ENCODE data around the gene NRXN3. TPM values are rescaled to one million over a fixed set of nuclear protein-coding genes. Genes with fewer than 3 reads are reported as not detected.
"Not testable (repeated sequence)": the region's sequence is repeated elsewhere in the genome, so short reads cannot be mapped to it uniquely, and the experiment has no call there.

NRXN3 gene
- total RNA-seq, 1 experiment from 2014 or later, result not detected

- no peaks in the 10 kb centered on the region for H3K36me3 ChIP-seq (ENCODE audit: low read depth)
- no peak overlapping the region for H3K27ac ChIP-seq
- no peak overlapping the region for H2AFZ ChIP-seq
- H3K9me3 ChIP-seq (ENCODE audit: insufficient read depth, low read depth), result no peaks in the 10 kb centered on the region
- H3F3A ChIP-seq (ENCODE audit: insufficient read depth, low read depth), result no peaks in the 10 kb centered on the region
- no peaks in the 10 kb centered on the region for H3K9me2 ChIP-seq (ENCODE audit: insufficient read depth)
- H3K4me3 ChIP-seq, result no peak overlapping the region
- no TSS peak for BruUV-seq (replicated peaks)
- ChIA-PET POLR2A (ENCODE audit: unreplicated experiment) (interaction anchor here (0.6 kb wide), 1 partner anchor 283 kb away, joined by 4 read pairs; no protein-coding TSS in a partner anchor), CTCF (no interaction called here)
- no peak overlapping the region for H3K4me2 ChIP-seq
- intact Hi-C loops (cut with micrococcal nuclease; ENCODE audit: unreplicated experiment), result no loop called here
- no peaks in the 10 kb centered on the region for H3K4me1 ChIP-seq (replicated peaks; ENCODE audit: insufficient read depth)
- H3K79me2 ChIP-seq (ENCODE audit: low read depth), result no peaks in the 10 kb centered on the region
- H4K20me1 ChIP-seq (ENCODE audit: insufficient read depth), result no peaks in the 10 kb centered on the region
- H3K27me3 ChIP-seq (ENCODE audit: insufficient read depth, low read depth), result no peaks in the 10 kb centered on the region
- DNase-seq, result no peak
- TF ChIP-seq, protein P1, sequence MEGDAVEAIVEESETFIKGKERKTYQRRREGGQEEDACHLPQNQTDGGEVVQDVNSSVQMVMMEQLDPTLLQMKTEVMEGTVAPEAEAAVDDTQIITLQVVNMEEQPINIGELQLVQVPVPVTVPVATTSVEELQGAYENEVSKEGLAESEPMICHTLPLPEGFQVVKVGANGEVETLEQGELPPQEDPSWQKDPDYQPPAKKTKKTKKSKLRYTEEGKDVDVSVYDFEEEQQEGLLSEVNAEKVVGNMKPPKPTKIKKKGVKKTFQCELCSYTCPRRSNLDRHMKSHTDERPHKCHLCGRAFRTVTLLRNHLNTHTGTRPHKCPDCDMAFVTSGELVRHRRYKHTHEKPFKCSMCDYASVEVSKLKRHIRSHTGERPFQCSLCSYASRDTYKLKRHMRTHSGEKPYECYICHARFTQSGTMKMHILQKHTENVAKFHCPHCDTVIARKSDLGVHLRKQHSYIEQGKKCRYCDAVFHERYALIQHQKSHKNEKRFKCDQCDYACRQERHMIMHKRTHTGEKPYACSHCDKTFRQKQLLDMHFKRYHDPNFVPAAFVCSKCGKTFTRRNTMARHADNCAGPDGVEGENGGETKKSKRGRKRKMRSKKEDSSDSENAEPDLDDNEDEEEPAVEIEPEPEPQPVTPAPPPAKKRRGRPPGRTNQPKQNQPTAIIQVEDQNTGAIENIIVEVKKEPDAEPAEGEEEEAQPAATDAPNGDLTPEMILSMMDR (conservative IDR thresholded peaks at IDR 0.05), result no peak
- no peak for TF ChIP-seq EZH2 (IDR thresholded peaks at IDR 0.05; ENCODE audit: low read depth)
These were observed 255.6 kb downstream of the NRXN3 start for GRCh38 chr14:78425782-78426181.

GRCh38 chr14:78432046-78432445 is 261.9 kb downstream of the NRXN3 start:
- Histone ChIP-seq H3K4me2 (no peak overlapping the region), H3K4me3 (no peak overlapping the region), H3K36me3 (ENCODE audit: low read depth) (no peaks in the 10 kb centered on the region), H3K4me1 (replicated peaks; ENCODE audit: insufficient read depth) (no peaks in the 10 kb centered on the region), H2AFZ (no peak overlapping the region), H3K79me2 (ENCODE audit: low read depth) (no peaks in the 10 kb centered on the region), H4K20me1 (ENCODE audit: insufficient read depth) (no peaks in the 10 kb centered on the region), H3K9me3 (ENCODE audit: insufficient read depth, low read depth) (no peaks in the 10 kb centered on the region), H3K27me3 (ENCODE audit: insufficient read depth, low read depth) (no peaks in the 10 kb centered on the region), H3K27ac (no peak overlapping the region), H3K9me2 (ENCODE audit: insufficient read depth) (no peaks in the 10 kb centered on the region), H3F3A (ENCODE audit: insufficient read depth, low read depth) (no peaks in the 10 kb centered on the region)
- DNase-seq, result no peak
- no peak for TF ChIP-seq EZH2 (IDR thresholded peaks at IDR 0.05; ENCODE audit: low read depth)
- TF ChIP-seq, protein P1 (conservative IDR thresholded peaks at IDR 0.05), result no peak
- CTCF ChIA-PET, result no interaction called here
- intact Hi-C loops (cut with micrococcal nuclease; ENCODE audit: unreplicated experiment), result no loop called here
- POLR2A ChIA-PET (ENCODE audit: unreplicated experiment), result no interaction called here
- BruUV-seq (replicated peaks), result no TSS peak

- H3K4me2 ChIP-seq; H3K4me3 ChIP-seq; DNase-seq; H2AFZ ChIP-seq; H3F3A ChIP-seq (ENCODE audit: insufficient read depth, low read depth); H3K9me3 ChIP-seq (ENCODE audit: insufficient read depth, low read depth); POLR2A ChIA-PET (ENCODE audit: unreplicated experiment); intact Hi-C loops (cut with micrococcal nuclease; ENCODE audit: unreplicated experiment); H4K20me1 ChIP-seq (ENCODE audit: insufficient read depth); H3K79me2 ChIP-seq (ENCODE audit: low read depth); H3K36me3 ChIP-seq (ENCODE audit: low read depth); CTCF ChIA-PET; H3K27me3 ChIP-seq (ENCODE audit: insufficient read depth, low read depth); H3K4me1 ChIP-seq (replicated peaks; ENCODE audit: insufficient read depth); BruUV-seq (replicated peaks); H3K9me2 ChIP-seq (ENCODE audit: insufficient read depth); H3K27ac ChIP-seq: not testable (repeated sequence)
These were observed 267.3 kb downstream of the NRXN3 start for GRCh38 chr14:78437448-78437847.

GRCh38 chr14:78440356-78440894 is 270.3 kb downstream of the NRXN3 start:
- Histone ChIP-seq H3K79me2 (ENCODE audit: low read depth) (no peaks in the 10 kb centered on the region), H3K9me3 (ENCODE audit: insufficient read depth, low read depth) (no peaks in the 10 kb centered on the region), H3K36me3 (ENCODE audit: low read depth) (no peaks in the 10 kb centered on the region), H2AFZ (no peak overlapping the region), H3K4me2 (no peak overlapping the region), H3K9me2 (ENCODE audit: insufficient read depth) (no peaks in the 10 kb centered on the region), H3K4me3 (no peak overlapping the region), H4K20me1 (ENCODE audit: insufficient read depth) (no peaks in the 10 kb centered on the region), H3K27me3 (ENCODE audit: insufficient read depth, low read depth) (no peaks in the 10 kb centered on the region), H3F3A (ENCODE audit: insufficient read depth, low read depth) (no peaks in the 10 kb centered on the region), H3K4me1 (replicated peaks; ENCODE audit: insufficient read depth) (no peaks in the 10 kb centered on the region), H3K27ac (no peak overlapping the region)
- DNase-seq, result no peak
- TF ChIP-seq EZH2 (IDR thresholded peaks at IDR 0.05; ENCODE audit: low read depth), result no peak
- TF ChIP-seq, protein P1 (conservative IDR thresholded peaks at IDR 0.05), result no peak
- ChIA-PET POLR2A (ENCODE audit: unreplicated experiment) (no interaction called here), CTCF (no interaction called here)
- intact Hi-C loops (cut with micrococcal nuclease; ENCODE audit: unreplicated experiment), result no loop called here
- BruUV-seq (replicated peaks), result no TSS peak

Measured in PC-9 (cell line).